ENCODE data around the gene ARMC5. TPM values are rescaled to one million over a fixed set of nuclear protein-coding genes. Genes with fewer than 3 reads are reported as not detected.

Gene ARMC5
- total RNA-seq, 1 experiment from 2014 or later, result 18.6 TPM

DNA sequence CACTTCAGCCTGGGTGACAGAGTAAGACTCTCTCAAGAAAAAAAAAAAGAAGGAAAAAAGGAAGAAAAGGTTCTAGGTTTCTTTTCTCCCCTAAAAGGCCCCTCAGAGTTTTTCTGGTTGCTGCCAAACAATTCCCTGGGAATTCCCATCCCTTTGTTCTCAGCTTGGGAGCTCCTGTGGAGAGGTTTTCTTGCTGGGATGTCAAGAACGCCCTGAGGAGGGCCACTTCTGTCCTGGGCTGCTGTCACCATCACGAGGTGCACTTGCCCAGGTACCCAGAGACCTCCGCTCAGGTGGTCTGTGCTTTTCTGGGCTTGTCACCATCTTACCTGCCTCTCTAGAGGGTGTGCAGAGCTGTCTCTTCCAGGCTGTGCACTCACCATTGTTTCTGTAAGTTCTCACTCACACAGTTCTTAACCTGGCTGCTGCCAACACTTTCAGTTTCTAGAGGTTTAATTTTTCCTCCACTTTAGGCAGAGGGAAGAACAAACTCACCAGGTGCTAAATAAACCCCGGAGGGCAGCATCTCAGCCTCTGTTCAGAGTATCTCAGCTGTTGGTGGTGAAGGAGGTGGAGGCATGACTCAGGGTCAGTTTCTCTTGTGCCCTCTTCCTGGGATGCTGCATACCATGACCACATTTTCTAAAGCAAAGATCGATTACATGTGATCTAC is 28.8 kb upstream of the ARMC5 start:
- POLR2A ChIA-PET (ENCODE audit: unreplicated experiment), result interaction anchor here (0.6 kb wide), 1 partner anchor 346 kb away, joined by 18 read pairs; no protein-coding TSS in a partner anchor
- BruUV-seq (replicated peaks), result no TSS peak
- CTCF ChIA-PET, result no interaction called here

DNA sequence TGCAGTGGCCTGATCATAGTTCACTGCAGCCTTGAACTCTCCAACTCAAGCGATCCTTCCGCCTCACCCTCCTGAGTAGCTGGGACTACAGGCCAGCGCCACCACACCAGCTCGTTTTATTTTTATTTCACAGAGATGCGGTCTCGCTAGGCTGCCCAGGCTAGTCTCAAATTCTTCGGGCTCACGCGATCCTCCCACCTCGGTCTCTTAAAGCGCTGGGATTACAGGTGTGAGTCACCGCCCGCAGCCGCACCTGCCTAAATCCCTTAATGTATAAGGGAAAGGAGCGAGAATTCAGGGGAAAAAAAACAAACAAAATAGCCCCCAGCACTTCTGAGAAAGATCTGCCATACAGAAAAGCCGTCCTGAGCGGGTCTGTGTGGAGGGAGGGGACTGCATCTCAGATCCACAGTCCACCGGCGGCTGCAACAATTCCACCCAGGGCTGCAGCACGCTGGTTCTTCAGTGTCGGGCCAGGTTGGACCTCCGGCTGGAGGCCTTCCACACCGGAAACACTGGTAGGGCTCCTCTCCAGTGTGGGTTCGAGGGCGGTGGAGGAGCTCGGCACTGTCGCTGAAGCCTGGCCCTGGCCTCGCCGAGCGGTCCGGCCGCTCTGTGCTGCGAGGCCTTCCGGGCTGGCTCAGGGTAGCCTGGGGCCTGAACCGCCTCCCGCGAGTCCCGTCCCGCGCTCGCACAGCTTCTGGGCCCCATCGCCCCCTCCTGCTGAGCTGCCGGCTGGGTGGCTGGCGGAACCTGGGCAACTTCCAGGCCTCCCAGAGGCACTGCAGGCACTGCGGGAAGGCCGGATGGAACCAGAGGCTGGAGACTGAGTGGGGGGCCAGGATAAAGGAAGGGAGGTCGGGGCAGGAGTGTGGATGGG is 23.7 kb upstream of the ARMC5 start:
- POLR2A ChIA-PET (ENCODE audit: unreplicated experiment), result no interaction called here
- no peaks in the 10 kb centered on the region for H3K36me3 ChIP-seq (ENCODE audit: low read depth)
- DNase-seq, result no peak
- H3K9me2 ChIP-seq (ENCODE audit: insufficient read depth), result no peaks in the 10 kb centered on the region
- no peak overlapping the region for H3K4me2 ChIP-seq
- H2AFZ ChIP-seq, result no peak overlapping the region
- no peaks in the 10 kb centered on the region for H3K79me2 ChIP-seq (ENCODE audit: low read depth)
- no peak overlapping the region for H3K4me3 ChIP-seq
- intact Hi-C loops (cut with micrococcal nuclease; ENCODE audit: unreplicated experiment), result no loop called here
- CTCF ChIA-PET, result no interaction called here
- H3K9me3 ChIP-seq (ENCODE audit: insufficient read depth, low read depth), result no peaks in the 10 kb centered on the region
- peaks cover 4% of the 10 kb centered on the region; the same call in 1 of the 2 replicates for H3F3A ChIP-seq (ENCODE audit: insufficient read depth, low read depth)
- no peak for TF ChIP-seq EZH2 (IDR thresholded peaks at IDR 0.05; ENCODE audit: low read depth)
- TF ChIP-seq, protein P1, sequence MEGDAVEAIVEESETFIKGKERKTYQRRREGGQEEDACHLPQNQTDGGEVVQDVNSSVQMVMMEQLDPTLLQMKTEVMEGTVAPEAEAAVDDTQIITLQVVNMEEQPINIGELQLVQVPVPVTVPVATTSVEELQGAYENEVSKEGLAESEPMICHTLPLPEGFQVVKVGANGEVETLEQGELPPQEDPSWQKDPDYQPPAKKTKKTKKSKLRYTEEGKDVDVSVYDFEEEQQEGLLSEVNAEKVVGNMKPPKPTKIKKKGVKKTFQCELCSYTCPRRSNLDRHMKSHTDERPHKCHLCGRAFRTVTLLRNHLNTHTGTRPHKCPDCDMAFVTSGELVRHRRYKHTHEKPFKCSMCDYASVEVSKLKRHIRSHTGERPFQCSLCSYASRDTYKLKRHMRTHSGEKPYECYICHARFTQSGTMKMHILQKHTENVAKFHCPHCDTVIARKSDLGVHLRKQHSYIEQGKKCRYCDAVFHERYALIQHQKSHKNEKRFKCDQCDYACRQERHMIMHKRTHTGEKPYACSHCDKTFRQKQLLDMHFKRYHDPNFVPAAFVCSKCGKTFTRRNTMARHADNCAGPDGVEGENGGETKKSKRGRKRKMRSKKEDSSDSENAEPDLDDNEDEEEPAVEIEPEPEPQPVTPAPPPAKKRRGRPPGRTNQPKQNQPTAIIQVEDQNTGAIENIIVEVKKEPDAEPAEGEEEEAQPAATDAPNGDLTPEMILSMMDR (conservative IDR thresholded peaks at IDR 0.05), result no peak
- no peaks in the 10 kb centered on the region for H4K20me1 ChIP-seq (ENCODE audit: insufficient read depth)
- H3K27ac ChIP-seq, result no peak overlapping the region
- BruUV-seq (replicated peaks), result no TSS peak
- H3K4me1 ChIP-seq (replicated peaks; ENCODE audit: insufficient read depth), result no peaks in the 10 kb centered on the region
- no peaks in the 10 kb centered on the region for H3K27me3 ChIP-seq (ENCODE audit: insufficient read depth, low read depth)

More for the DNA sequence above, 28.8 kb upstream of the ARMC5 start:
- DNase-seq, result peak in 1 of 2 experiments; percentile 45
- no peaks in the 10 kb centered on the region for H3K9me2 ChIP-seq (ENCODE audit: insufficient read depth)
- intact Hi-C loops (cut with micrococcal nuclease; ENCODE audit: unreplicated experiment), result no loop called here
- H3K36me3 ChIP-seq (ENCODE audit: low read depth), result no peaks in the 10 kb centered on the region
- no peaks in the 10 kb centered on the region for H3K79me2 ChIP-seq (ENCODE audit: low read depth)
- H3K4me2 ChIP-seq, result peak overlapping the region; percentile 15; the same call in 1 of the 2 replicates
- no peaks in the 10 kb centered on the region for H3K9me3 ChIP-seq (ENCODE audit: insufficient read depth, low read depth)
- no peak overlapping the region for H3K4me3 ChIP-seq
- TF ChIP-seq, protein P1 (conservative IDR thresholded peaks at IDR 0.05), result no peak
- no peak for TF ChIP-seq EZH2 (IDR thresholded peaks at IDR 0.05; ENCODE audit: low read depth)
- no peaks in the 10 kb centered on the region for H3K4me1 ChIP-seq (replicated peaks; ENCODE audit: insufficient read depth)
- no peaks in the 10 kb centered on the region for H4K20me1 ChIP-seq (ENCODE audit: insufficient read depth)
- H3K27me3 ChIP-seq (ENCODE audit: insufficient read depth, low read depth), result 0 out of 2 replicates have a peak, but pooled peaks cover 1% of the 10 kb centered on the region
- H3K27ac ChIP-seq, result no peak overlapping the region
- H2AFZ ChIP-seq, result no peak overlapping the region
- H3F3A ChIP-seq (ENCODE audit: insufficient read depth, low read depth), result no peaks in the 10 kb centered on the region

DNA sequence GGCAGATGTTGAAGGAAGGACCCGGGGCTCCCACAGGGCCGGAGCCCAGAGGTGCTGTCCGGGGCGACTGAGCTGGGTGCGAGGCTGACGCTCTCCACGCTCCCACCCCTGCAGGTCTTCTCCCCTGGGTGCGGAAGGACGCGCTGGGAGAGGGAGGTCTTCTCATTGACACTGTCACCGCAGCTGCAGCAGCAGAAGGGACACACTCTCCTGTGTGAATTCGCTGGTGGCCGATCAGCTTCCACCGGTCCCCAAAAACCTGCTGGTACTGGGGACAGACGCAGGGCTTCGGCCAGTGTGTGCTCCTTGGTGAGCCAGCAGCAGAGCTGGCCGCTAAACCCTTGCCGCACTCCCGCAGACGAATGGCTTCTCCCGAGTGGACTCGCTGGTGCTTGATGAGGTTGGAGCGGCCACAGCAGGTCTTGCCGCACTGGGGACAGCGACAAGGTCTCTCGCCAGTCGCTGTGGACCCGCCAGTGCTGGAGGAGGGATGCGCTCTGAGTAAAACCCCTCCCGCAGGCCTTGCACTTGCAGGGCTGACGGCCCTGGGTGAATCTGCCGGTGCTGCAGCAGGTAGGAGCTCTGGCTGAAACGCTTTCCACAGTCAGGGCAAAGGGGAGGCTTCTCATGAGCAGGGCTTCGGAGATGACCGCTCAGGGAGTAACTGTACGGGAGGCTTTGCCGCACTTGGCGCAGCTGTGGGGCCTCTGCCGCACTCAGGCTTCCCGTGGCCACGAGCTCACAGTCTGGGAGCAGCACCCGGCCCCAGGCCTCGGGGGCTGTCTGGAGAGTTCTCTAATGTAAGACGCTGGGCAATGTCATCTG is 22.9 kb upstream of the ARMC5 start:
- H3K79me2 ChIP-seq (ENCODE audit: low read depth), result no peaks in the 10 kb centered on the region
- H3K36me3 ChIP-seq (ENCODE audit: low read depth), result no peaks in the 10 kb centered on the region
- H3K9me3 ChIP-seq (ENCODE audit: insufficient read depth, low read depth), result no peaks in the 10 kb centered on the region
- POLR2A ChIA-PET (ENCODE audit: unreplicated experiment), result no interaction called here
- no peaks in the 10 kb centered on the region for H3K9me2 ChIP-seq (ENCODE audit: insufficient read depth)
- H3K4me2 ChIP-seq, result no peak overlapping the region
- no peak for TF ChIP-seq EZH2 (IDR thresholded peaks at IDR 0.05; ENCODE audit: low read depth)
- TF ChIP-seq, protein P1 (conservative IDR thresholded peaks at IDR 0.05), result no peak
- no peak overlapping the region for H3K4me3 ChIP-seq
- CTCF ChIA-PET, result no interaction called here
- intact Hi-C loops (cut with micrococcal nuclease; ENCODE audit: unreplicated experiment), result no loop called here
- no TSS peak for BruUV-seq (replicated peaks)
- no peaks in the 10 kb centered on the region for H3K4me1 ChIP-seq (replicated peaks; ENCODE audit: insufficient read depth)
- H3F3A ChIP-seq (ENCODE audit: insufficient read depth, low read depth), result peaks cover 12% of the 10 kb centered on the region; the same call in 1 of the 2 replicates
- no peaks in the 10 kb centered on the region for H3K27me3 ChIP-seq (ENCODE audit: insufficient read depth, low read depth)
- DNase-seq, result no peak
- H4K20me1 ChIP-seq (ENCODE audit: insufficient read depth), result no peaks in the 10 kb centered on the region
- H3K27ac ChIP-seq, result no peak overlapping the region
- H2AFZ ChIP-seq, result no peak overlapping the region
